Stimulated activated CD4-positive, alpha-beta T cell treated with anti-CD3 and anti-CD28 coated beads, Interleukin-4, amount 100 ng/mL, for 48 hours (primary cell): ENCODE data around the gene LAMA2.

Experiments used
- DNase-seq, 2 donors: peaks; one replicate each; pipeline ENCODE4 v3.0.0-alpha.2; 2020; ENCODE audit warnings: low read depth in 2 of 2

Gene LAMA2

GRCh38 chr6:129307845-129308244 is 424.9 kb downstream of the LAMA2 start:
- no peak for DNase-seq

DNA sequence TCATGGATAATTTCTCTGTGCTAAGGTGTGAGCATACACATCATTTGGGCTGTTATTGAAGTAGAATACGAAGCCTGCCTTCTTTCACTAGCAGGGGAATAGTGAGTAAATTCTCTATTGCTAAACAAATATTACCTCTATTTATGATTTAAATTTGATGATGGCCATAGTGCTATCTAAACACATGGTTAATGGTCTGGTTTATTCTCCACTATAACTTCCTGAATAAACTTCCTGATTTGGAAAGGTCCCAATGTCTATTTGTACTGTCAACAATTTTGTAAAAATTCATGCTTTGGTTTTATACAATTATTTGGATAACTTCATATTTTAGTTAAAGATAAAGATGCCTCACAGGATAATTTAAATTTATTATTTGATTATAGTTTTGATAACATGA is 426.2 kb downstream of the LAMA2 start:
- DNase-seq: no peak

GRCh38 chr6:129312880-129313279 is 429.9 kb downstream of the LAMA2 start:
- DNase-seq: no peak

DNA sequence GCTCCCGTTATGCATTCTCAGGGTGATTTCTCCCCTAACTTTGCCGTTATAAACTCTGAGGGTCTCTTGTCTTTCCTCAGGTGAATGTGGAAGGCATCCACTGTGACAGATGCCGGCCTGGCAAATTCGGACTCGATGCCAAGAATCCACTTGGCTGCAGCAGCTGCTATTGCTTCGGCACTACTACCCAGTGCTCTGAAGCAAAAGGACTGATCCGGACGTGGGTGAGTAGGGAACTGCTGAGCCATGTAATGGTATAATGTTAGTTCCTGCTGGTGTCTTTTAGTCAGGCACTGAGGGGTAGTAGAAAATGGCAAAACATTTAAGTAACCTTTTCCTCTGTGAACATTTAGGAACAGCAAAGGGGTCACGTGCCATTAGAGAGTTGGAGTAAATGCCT is 431.6 kb downstream of the LAMA2 start:
- DNase-seq: no peak

- DNase-seq: no peak
Measured at GRCh38 chr6:129317931-129318820, 435.2 kb downstream of the LAMA2 start.

- no peak for DNase-seq
Measured at GRCh38 chr6:129320892-129321291, 438.0 kb downstream of the LAMA2 start.

DNA sequence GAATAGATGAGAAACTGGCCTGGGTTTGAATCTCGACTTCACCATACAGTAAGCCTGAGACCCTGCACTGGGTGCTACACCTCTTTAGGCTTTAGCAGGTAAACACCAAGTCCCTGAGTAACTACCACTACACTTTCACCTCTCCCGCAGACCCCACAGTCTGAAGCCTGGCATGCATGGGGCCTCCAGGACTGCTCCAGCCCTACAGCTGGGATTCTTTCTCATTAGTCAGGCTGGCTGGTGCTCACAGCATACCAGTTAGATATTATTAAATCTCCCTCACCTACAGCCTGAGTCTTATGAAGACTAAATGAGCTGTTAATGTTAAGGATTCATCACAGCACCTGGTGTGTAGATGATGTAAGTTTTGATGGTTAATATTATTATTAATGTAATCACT is 438.4 kb downstream of the LAMA2 start:
- no peak for DNase-seq

- DNase-seq: no peak
Measured at GRCh38 chr6:129324345-129324744, 441.4 kb downstream of the LAMA2 start.

GRCh38 chr6:129329678-129330077 is 446.7 kb downstream of the LAMA2 start:
- no peak for DNase-seq

- no peak for DNase-seq
Measured at GRCh38 chr6:129331450-129332138, 448.7 kb downstream of the LAMA2 start.

DNA sequence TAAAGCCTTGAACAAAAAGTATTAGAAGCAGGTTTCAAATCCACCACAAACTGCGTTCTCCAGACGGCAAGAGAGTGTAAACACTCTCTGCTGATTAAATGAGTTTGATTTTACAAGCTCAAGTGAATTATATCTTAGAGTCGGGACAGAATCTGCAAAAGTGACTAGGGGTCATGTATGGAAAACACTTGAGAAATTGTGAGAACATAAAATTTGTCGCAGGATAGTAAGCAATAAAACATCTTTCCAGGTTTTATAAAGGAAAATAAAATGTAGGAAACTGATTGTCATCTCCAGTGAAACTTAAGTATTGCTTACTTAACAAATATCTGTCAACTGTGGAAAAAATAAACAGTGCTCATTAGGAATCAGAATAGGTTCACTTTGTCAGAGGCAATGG is 452.9 kb downstream of the LAMA2 start:
- no peak for DNase-seq

GRCh38 chr6:129338683-129339082 is 455.7 kb downstream of the LAMA2 start:
- no peak for DNase-seq

GRCh38 chr6:129340983-129341382 is 458.0 kb downstream of the LAMA2 start:
- no peak for DNase-seq

- no peak for DNase-seq
Measured at GRCh38 chr6:129342243-129342642, 459.3 kb downstream of the LAMA2 start.

GRCh38 chr6:129342796-129343195 is 459.9 kb downstream of the LAMA2 start:
- no peak for DNase-seq

DNA sequence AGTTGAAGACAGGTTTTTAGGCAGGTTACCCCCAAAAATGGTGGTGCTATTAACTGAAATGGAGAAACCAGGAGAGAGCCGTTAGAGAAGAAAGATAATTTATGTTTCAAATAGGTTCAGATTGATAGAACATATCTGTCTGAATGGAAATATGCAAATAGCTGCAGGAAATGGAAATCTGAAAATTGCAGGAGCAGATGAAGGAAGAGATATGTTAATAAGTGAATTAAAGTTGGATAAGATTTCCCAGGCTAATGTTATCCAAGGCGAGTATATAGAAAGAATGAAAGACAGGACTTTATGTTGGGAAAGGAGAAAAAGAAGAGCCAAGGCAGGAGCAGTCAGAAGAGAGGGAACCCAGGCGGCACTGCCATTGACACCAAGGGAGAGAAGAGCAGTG is 461.4 kb downstream of the LAMA2 start:
- DNase-seq: no peak

DNA sequence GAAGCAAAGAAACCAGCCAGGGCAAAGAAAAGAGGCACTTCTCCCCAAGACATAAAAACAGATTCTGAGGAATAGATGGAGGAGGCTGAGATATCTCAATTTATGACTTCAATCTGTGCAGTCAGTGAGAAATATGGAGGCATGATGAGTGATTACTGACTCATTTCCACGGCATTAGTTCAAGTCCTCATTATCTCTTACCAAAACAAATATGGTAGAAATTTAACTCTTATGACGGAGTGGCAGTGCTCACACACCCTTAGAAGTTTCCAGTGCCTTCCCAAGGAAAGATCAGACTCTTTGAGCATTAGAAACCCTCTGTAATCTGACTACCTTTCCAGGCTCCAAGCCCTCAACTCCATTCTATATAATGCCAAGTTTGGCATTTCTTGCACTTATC is 463.0 kb downstream of the LAMA2 start:
- no peak for DNase-seq

DNA sequence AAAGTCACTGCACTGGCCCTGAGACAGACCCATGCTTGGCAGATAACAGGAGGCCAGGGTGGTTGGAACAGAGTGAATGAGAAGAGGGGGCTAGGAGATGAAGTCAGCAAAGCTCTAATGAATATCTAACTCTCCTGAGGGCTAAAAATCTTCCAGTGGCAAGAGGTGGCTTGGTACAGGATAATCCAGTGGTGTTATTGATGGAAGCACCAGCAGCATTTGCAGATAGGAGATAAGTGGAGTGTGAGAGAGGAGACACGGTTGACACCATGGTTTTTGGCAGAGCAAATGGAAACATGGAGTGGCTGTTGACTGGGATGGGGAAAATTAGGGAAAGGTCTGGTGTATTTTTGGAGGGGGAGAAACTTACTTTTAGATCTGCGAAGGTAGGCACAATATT is 464.0 kb downstream of the LAMA2 start:
- no peak for DNase-seq

DNA sequence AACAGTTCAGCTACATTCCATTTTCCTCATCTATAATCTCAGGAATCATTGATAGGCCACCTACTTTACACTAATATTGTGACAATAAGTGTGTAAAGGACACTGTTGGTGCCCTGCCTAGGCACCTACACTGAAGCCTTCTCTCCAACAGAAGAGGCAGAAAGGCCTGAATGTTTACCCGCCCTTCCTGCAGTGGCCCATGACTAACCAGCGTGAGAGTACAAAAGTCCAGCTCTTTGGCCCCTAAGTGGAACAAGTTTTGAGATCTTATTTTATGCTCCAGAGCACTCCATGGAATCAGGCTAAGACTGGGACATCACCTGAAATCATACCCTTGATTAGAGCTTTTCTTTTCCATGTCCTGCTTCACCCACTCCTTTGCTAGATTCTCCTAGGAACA is 467.3 kb downstream of the LAMA2 start:
- no peak for DNase-seq

DNA sequence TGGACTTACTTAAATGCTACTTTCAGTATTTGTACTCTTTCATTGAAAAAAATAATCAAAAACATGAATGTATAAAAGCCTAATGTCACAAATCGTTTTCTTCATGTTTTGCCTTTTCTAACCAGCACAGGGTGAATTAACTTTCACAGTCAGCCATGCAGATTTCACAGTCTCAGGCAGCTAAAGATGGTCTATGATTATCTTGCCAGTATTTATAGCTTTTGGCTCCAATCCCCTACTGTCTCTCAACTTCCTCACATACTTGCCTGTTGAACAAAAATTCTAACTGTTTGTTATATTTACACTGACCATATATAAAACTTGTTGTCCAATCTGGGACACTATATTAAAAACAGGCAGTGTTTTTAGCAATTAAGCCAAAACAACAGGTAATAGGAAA is 468.9 kb downstream of the LAMA2 start:
- no peak for DNase-seq

DNA sequence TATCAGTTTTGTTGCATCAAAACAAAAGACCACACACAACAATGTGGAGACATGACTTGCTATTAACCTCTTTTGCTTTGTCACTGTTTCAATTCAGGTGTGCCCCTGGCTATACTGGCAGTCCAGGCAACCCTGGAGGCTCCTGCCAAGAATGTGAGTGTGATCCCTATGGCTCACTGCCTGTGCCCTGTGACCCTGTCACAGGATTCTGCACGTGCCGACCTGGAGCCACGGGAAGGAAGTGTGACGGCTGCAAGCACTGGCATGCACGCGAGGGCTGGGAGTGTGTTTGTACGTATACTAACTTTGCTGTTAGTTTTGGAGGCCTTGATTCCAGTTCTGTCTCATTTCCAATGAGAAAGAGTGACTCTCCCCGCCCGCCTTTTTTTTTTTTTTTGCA is 470.1 kb downstream of the LAMA2 start:
- DNase-seq: no peak

- DNase-seq: no peak
Measured at GRCh38 chr6:129356129-129356528, 473.2 kb downstream of the LAMA2 start.
